ENCODE measurements around the gene GCK.
"Not testable (repeated sequence)": the region's sequence is repeated elsewhere in the genome, so short reads cannot be mapped to it uniquely, and the experiment has no call there.

Gene GCK

GRCh38 chr7:44177570-44178131 is 11.6 kb downstream of the GCK start:
- DNase-seq (ENCODE audit: low read depth) = no peak

- no peak for DNase-seq (ENCODE audit: low read depth)
Measured at GRCh38 chr7:44176486-44176885, 12.8 kb downstream of the GCK start.

GRCh38 chr7:44175730-44176129 is 13.5 kb downstream of the GCK start:
- DNase-seq (ENCODE audit: low read depth) = no peak

GRCh38 chr7:44174694-44174948 is 14.6 kb downstream of the GCK start:
- DNase-seq (ENCODE audit: low read depth) = not testable (repeated sequence)

GRCh38 chr7:44173911-44174693 is 15.1 kb downstream of the GCK start:
- no peak for DNase-seq (ENCODE audit: low read depth)

GRCh38 chr7:44172803-44173424 is 16.3 kb downstream of the GCK start:
- DNase-seq (ENCODE audit: low read depth) = no peak

GRCh38 chr7:44172352-44172751 is 16.9 kb downstream of the GCK start:
- no peak for DNase-seq (ENCODE audit: low read depth)

- not testable (repeated sequence) for DNase-seq (ENCODE audit: low read depth)
Measured at GRCh38 chr7:44171901-44172300, 17.3 kb downstream of the GCK start.

GRCh38 chr7:44167920-44168319 is 21.3 kb downstream of the GCK start:
- no peak for DNase-seq (ENCODE audit: low read depth)

GRCh38 chr7:44163591-44163990 is 25.6 kb downstream of the GCK start:
- no peak for DNase-seq (ENCODE audit: low read depth)

- DNase-seq (ENCODE audit: low read depth) = no peak
Measured at GRCh38 chr7:44162785-44163395, 26.3 kb downstream of the GCK start.

GRCh38 chr7:44162179-44162578 is 27.1 kb downstream of the GCK start:
- DNase-seq (ENCODE audit: low read depth) = no peak

- DNase-seq (ENCODE audit: low read depth) = no peak
Measured at GRCh38 chr7:44161371-44161770, 27.9 kb downstream of the GCK start.

GRCh38 chr7:44159824-44160630 is 29.2 kb downstream of the GCK start:
- no peak for DNase-seq (ENCODE audit: low read depth)

GRCh38 chr7:44158873-44159631 is 30.2 kb downstream of the GCK start:
- no peak for DNase-seq (ENCODE audit: low read depth)

- no peak for DNase-seq (ENCODE audit: low read depth)
Measured at GRCh38 chr7:44158096-44158872, 31.0 kb downstream of the GCK start.

- DNase-seq (ENCODE audit: low read depth) = no peak
Measured at GRCh38 chr7:44157116-44158080, 31.8 kb downstream of the GCK start.

GRCh38 chr7:44156453-44157010 is 32.7 kb downstream of the GCK start:
- DNase-seq (ENCODE audit: low read depth) = no peak
